ENCODE measurements around the gene WDFY4.

Gene WDFY4

DNA sequence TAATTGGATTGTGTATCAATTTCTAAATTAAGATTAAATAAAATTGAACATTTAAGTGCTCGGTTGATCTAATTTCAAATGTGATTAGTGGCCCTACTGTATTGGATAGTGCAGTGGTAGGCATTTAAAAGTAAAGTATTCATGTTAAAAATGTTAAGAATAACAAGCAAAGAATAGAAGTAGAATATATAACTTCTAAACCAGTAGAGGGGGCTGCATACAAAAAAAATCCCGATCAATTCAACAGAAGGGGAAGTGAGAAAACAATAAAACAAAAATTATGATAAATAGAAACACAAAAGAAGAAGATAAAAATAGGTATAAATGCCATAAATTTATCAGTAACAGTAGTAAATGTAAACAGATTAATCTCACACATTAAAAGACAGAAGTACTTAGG lies 24.9 kb upstream of the WDFY4 start:
- DNase-seq (ENCODE audit: low read depth), result no peak
- no peak overlapping the region for H3K4me3 ChIP-seq (ENCODE audit: low read depth, low read length)
- TF ChIP-seq, protein P1, sequence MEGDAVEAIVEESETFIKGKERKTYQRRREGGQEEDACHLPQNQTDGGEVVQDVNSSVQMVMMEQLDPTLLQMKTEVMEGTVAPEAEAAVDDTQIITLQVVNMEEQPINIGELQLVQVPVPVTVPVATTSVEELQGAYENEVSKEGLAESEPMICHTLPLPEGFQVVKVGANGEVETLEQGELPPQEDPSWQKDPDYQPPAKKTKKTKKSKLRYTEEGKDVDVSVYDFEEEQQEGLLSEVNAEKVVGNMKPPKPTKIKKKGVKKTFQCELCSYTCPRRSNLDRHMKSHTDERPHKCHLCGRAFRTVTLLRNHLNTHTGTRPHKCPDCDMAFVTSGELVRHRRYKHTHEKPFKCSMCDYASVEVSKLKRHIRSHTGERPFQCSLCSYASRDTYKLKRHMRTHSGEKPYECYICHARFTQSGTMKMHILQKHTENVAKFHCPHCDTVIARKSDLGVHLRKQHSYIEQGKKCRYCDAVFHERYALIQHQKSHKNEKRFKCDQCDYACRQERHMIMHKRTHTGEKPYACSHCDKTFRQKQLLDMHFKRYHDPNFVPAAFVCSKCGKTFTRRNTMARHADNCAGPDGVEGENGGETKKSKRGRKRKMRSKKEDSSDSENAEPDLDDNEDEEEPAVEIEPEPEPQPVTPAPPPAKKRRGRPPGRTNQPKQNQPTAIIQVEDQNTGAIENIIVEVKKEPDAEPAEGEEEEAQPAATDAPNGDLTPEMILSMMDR (IDR thresholded peaks at IDR 0.05; ENCODE audit: control insufficient read depth, extremely low read depth, insufficient read depth), result peak; percentile 24; the same call in 1 of the 2 replicates

DNA sequence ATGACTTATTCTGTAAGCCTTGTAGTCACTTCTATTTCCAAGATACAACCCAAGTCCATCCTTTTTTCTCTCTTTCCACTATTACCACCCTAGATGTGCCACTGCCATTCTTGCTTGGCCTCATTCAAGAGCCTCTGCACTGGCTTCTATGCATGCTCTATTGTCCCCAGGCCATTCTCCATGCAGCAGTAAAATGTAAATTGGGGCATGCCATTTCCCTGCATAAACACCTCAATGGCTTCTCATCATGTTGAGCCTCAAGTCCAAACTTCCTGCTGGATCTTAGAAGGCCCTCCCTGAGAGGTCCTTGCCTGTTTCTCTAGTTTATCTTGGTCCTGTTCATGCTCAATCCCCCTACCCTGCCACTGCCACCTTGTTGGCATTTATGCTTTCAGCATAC lies 23.2 kb upstream of the WDFY4 start:
- TF ChIP-seq, protein P1 (IDR thresholded peaks at IDR 0.05; ENCODE audit: control insufficient read depth, extremely low read depth, insufficient read depth), result no peak
- no peak overlapping the region for H3K4me3 ChIP-seq (ENCODE audit: low read depth, low read length)
- no peak for DNase-seq (ENCODE audit: low read depth)

DNA sequence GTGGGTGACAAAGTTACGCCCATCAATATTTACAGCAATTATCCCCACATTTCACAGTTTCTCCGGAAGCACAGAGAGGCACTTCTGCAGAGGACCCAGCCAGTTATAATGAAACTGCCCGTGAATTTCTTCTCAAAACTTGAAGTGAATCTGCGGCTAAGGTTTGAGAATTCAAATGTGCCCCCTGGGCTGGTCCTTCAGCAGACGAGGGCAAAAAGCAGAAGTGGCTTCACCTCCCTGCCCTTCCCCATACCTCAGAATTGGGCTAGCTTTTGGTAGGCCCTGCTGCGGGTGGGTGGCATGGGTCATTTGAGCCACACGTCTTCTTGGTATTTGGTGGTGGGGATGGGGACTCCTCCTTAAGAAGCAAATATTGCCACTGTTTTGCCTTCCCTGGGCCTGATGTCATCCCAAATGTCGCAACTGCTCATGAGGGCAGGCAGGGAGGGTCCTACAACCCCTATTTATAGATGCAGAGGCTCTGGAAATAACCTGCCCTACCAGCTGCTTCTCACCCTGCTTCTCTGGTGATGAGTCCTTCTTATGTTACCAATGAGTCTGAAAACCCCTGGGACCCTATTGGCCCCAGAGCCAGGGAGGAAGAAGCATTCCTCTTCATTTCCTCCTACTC lies 16.6 kb upstream of the WDFY4 start:
- TF ChIP-seq, protein P1 (IDR thresholded peaks at IDR 0.05; ENCODE audit: control insufficient read depth, extremely low read depth, insufficient read depth), result no peak
- DNase-seq (ENCODE audit: low read depth), result no peak
- no peak overlapping the region for H3K4me3 ChIP-seq (ENCODE audit: low read depth, low read length)

DNA sequence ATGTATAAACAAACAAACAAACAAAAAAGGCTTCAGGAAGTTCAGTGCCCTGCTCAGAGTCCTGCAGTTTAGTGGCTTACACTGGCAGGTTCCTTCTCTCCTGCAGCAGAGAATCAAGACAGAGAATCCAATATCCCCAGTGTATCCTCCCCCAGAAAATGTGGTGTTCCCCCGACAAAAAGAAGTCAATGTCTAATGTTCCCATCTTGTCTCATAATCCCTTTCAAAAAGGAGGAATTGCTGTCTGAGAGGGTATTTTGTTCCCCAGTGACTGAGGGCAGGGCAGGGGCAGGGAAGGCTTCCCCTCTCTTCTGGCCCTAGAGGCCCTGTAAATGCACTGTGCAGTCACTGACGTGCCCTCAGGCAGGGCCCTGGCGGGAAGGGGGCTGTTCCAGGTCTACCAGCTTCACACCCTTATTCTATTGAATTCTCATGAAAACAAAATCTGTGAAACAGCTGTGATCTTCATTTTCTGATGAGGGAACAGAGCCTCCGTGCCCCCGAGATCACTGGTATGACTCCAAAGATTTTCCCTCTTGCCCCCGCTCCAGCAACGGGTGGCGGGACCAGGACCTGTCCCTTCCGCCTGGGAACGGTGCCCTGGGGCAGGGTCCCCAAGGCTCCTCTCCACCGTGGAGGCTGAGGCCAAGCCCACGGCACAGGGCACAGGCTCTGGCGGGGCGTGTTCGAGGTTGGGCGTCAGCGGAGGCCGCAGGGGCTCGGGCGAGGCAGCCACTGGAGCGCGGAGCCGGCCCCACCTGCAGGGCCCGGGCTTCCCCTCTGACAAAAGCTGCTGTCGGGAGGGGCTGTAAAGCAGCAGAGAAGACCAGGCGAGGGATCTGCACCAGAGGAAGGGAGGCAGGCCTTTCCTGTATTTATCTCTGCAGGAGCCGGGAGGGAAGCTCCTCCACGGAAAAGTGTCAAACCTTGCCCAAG lies 13.4 kb upstream of the WDFY4 start:
- DNase-seq (ENCODE audit: low read depth), result no peak
- no peak overlapping the region for H3K4me3 ChIP-seq (ENCODE audit: low read depth, low read length)
- TF ChIP-seq, protein P1 (IDR thresholded peaks at IDR 0.05; ENCODE audit: control insufficient read depth, extremely low read depth, insufficient read depth), result no peak

DNA sequence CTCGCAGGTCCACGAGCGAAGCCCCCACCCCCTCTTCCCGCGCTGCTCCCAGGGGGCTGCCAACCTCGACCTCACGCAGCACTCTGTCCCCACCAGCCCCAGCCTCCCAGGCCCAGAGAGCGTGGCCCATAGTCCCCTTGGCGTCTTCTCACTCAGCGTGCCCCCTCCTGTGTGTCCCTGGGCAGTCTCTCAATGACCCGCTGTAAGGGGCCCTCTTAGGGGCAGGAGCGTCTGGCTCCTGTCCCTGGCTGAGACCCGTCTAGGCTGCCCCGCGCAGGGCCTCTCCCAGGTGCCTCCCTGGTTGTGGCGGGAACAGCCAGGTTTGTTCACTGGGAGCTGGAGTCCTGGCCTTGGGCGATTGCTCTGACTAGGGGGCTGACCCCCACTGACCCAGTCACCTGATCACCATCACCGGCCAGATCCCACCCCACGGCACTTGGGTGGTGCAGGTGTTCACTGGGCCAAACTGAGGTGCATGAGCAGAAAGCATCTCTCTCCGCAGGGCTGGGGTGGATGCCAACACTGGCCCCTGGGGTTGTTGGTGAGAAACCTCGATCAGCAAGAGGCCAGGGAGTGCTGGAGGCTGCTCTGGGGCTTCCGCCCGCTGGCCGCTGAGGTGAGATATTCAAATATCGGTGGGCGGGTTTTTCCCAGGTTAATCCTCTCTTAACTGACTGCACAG lies 12.6 kb upstream of the WDFY4 start:
- H3K4me3 ChIP-seq (ENCODE audit: low read depth, low read length), result no peak overlapping the region
- no peak for DNase-seq (ENCODE audit: low read depth)

DNA sequence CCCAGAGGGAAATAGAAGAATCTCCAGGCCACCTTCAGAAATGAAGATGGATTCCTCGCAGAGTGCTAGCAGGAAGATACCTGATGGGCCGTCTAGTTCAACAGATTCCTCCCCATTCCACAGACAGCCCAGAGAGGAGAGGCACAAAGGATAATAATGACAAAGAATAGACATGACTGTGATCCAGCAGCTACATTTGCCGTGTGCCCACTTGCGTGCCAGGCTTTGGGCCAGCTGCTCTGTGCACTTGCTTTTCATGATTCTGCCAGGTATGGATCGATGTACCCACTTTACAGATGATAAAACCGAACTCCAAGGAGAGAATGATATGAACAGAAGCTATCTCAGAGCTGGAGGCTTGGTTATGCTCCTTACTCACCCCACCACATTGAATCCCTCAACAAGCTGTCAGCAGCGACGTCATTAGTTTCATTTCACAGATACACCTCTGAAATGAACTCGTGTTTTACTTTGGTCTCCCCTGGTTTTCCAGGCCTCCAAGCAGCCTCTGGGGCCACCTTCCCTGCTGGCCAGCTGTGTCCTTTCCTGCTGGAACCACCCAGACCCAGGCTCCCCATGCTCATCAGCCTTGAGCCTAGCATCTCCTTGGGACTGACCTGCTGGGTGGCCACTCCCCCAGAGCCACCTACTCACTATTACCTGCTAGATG lies 11.9 kb upstream of the WDFY4 start:
- H3K4me3 ChIP-seq (ENCODE audit: low read depth, low read length), result no peak overlapping the region
- TF ChIP-seq, protein P1 (IDR thresholded peaks at IDR 0.05; ENCODE audit: control insufficient read depth, extremely low read depth, insufficient read depth), result no peak
- DNase-seq (ENCODE audit: low read depth), result no peak

More for the DNA sequence above, 12.6 kb upstream of the WDFY4 start:
- TF ChIP-seq, protein P1 (IDR thresholded peaks at IDR 0.05; ENCODE audit: control insufficient read depth, extremely low read depth, insufficient read depth), result no peak

All from LNCaP clone FGC (cell line).